OCI-LY1 (cell line): ENCODE measurements around the gene KCNK3.

Experiments used
- H2AFZ ChIP-seq: fragments of 200-600 bp; sonication (generic), shearing (Covaris generic); 2 replicates; pipeline ENCODE4 v1.6.0; 2014; ENCODE audit warnings: antibody characterized with exemption, mild to moderate bottlenecking, low read length
- H3F3A ChIP-seq: fragments of 200-600 bp; sonication (generic), shearing (Covaris generic); 2 replicates; pipeline ENCODE4 v1.6.0; 2014; ENCODE audit warnings: mild to moderate bottlenecking, antibody characterized with exemption, low read length, moderate library complexity; ENCODE audit not compliant: insufficient read depth
- H3K27ac ChIP-seq: fragments of 200-600 bp; sonication (generic); 2 replicates; pipeline ENCODE4 v1.5.1; 2014; ENCODE audit warnings: low read length, mixed run types, mild to moderate bottlenecking, low read depth; ENCODE audit not compliant: poor library complexity, severe bottlenecking
- H3K27me3 ChIP-seq: fragments of 200-600 bp; sonication (generic); 2 replicates; pipeline ENCODE4 v1.6.0; 2014; ENCODE audit warnings: antibody characterized with exemption, mild to moderate bottlenecking, low read length, moderate library complexity; ENCODE audit not compliant: insufficient read depth
- H3K36me3 ChIP-seq: fragments of 200-600 bp; sonication (generic); 2 replicates; pipeline ENCODE4 v1.6.1; 2014; ENCODE audit warnings: mild to moderate bottlenecking, antibody characterized with exemption, low read length, moderate library complexity, mixed read lengths; ENCODE audit not compliant: insufficient read depth
- H3K4me1 ChIP-seq: fragments of 200-600 bp; sonication (generic); 2 replicates; pipeline ENCODE4 v1.5.1; 2014; ENCODE audit warnings: mild to moderate bottlenecking, low read length, moderate library complexity; ENCODE audit not compliant: insufficient read depth, severe bottlenecking
- H3K4me2 ChIP-seq: fragments of 200-600 bp; sonication (generic), shearing (Covaris generic); 2 replicates; pipeline ENCODE4 v1.6.1; 2014; ENCODE audit warnings: low read length
- H3K4me3 ChIP-seq: fragments of 200-600 bp; sonication (generic); 2 replicates; pipeline ENCODE4 v1.5.1; 2014; ENCODE audit warnings: low read length, low read depth, mild to moderate bottlenecking, mixed read lengths; ENCODE audit not compliant: poor library complexity, severe bottlenecking
- H3K79me2 ChIP-seq: fragments of 200-600 bp; shearing (Covaris generic); 2 replicates; pipeline ENCODE4 v1.6.1; 2016; ENCODE audit warnings: mixed run types, low read length, mixed read lengths; ENCODE audit not compliant: insufficient read depth
- H3K9ac ChIP-seq: fragments of 200-600 bp; sonication (generic), shearing (Covaris generic); 2 replicates; pipeline ENCODE4 v1.6.1; 2014; ENCODE audit warnings: mild to moderate bottlenecking, low read length, mixed read lengths
- H3K9me2 ChIP-seq: fragments of 200-600 bp; sonication (generic), shearing (Covaris generic); 2 replicates; pipeline ENCODE4 v1.6.1; 2014; ENCODE audit warnings: low read depth, mild to moderate bottlenecking, low read length, mixed read lengths
- H3K9me3 ChIP-seq: fragments of 200-600 bp; shearing (Covaris generic); 2 replicates; pipeline ENCODE4 v1.6.1; 2014; ENCODE audit warnings: low read length, mixed read lengths
- H4K20me1 ChIP-seq: fragments of 200-600 bp; sonication (generic), shearing (Covaris generic); 2 replicates; pipeline ENCODE4 v1.6.0; 2016; ENCODE audit warnings: mild to moderate bottlenecking, low read length; ENCODE audit not compliant: insufficient read depth
- CTCF ChIP-seq: fragments of 200-600 bp; sonication (generic), shearing (Covaris generic); IDR thresholded peaks from 2 replicates; pipeline ENCODE4 v1.5.1; 2017; ENCODE audit warnings: mild to moderate bottlenecking, antibody characterized with exemption, low read length, moderate library complexity, mixed read lengths
- EZH2 ChIP-seq: fragments of 200-600 bp; sonication (generic), shearing (Covaris generic); IDR thresholded peaks from 2 replicates; pipeline ENCODE4 v1.8.0; 2017; ENCODE audit warnings: borderline replicate concordance, mixed run types, mild to moderate bottlenecking, antibody characterized with exemption, low read length, moderate library complexity, mixed read lengths

KCNK3 gene

GRCh38 chr2:26681656-26682055 lies 10.9 kb upstream of the KCNK3 start:
- H3K36me3 ChIP-seq, result no peaks in the 10 kb centered on the region
- H3K27ac ChIP-seq, result no peak overlapping the region
- no peaks in the 10 kb centered on the region for H3K4me1 ChIP-seq
- H3K9me2 ChIP-seq, result no peaks in the 10 kb centered on the region
- H3K4me3 ChIP-seq, result no peak overlapping the region
- H3K27me3 ChIP-seq, result peaks cover 8% of the 10 kb centered on the region; the same call in 1 of the 2 replicates
- no peak for TF ChIP-seq EZH2
- TF ChIP-seq CTCF, result no peak
- H4K20me1 ChIP-seq, result no peaks in the 10 kb centered on the region
- H3K9ac ChIP-seq, result no peak overlapping the region
- no peaks in the 10 kb centered on the region for H3K9me3 ChIP-seq
- H2AFZ ChIP-seq, result no peak overlapping the region
- no peaks in the 10 kb centered on the region for H3K79me2 ChIP-seq
- H3F3A ChIP-seq, result no peaks in the 10 kb centered on the region
- no peak overlapping the region for H3K4me2 ChIP-seq

GRCh38 chr2:26682155-26682554 lies 10.4 kb upstream of the KCNK3 start:
- no peaks in the 10 kb centered on the region for H3K9me2 ChIP-seq
- TF ChIP-seq EZH2 (no peak), CTCF (no peak)
- H3K27me3 ChIP-seq, result peaks cover 8% of the 10 kb centered on the region; the same call in 1 of the 2 replicates
- no peaks in the 10 kb centered on the region for H3K36me3 ChIP-seq
- H3K9me3 ChIP-seq, result no peaks in the 10 kb centered on the region
- no peak overlapping the region for H3K9ac ChIP-seq
- H2AFZ ChIP-seq, result no peak overlapping the region
- no peaks in the 10 kb centered on the region for H3K4me1 ChIP-seq
- no peak overlapping the region for H3K4me3 ChIP-seq
- no peaks in the 10 kb centered on the region for H3F3A ChIP-seq
- no peak overlapping the region for H3K4me2 ChIP-seq
- no peaks in the 10 kb centered on the region for H4K20me1 ChIP-seq
- H3K27ac ChIP-seq, result no peak overlapping the region
- H3K79me2 ChIP-seq, result no peaks in the 10 kb centered on the region

GRCh38 chr2:26683583-26683982 lies 8.9 kb upstream of the KCNK3 start:
- H2AFZ ChIP-seq, result no peak overlapping the region
- H3K9me2 ChIP-seq, result no peaks in the 10 kb centered on the region
- no peak overlapping the region for H3K27ac ChIP-seq
- no peaks in the 10 kb centered on the region for H3K36me3 ChIP-seq
- no peaks in the 10 kb centered on the region for H3K79me2 ChIP-seq
- TF ChIP-seq CTCF (no peak), EZH2 (no peak)
- no peaks in the 10 kb centered on the region for H4K20me1 ChIP-seq
- H3K4me3 ChIP-seq, result no peak overlapping the region
- no peak overlapping the region for H3K4me2 ChIP-seq
- no peak overlapping the region for H3K9ac ChIP-seq
- H3F3A ChIP-seq, result no peaks in the 10 kb centered on the region
- H3K9me3 ChIP-seq, result no peaks in the 10 kb centered on the region
- no peaks in the 10 kb centered on the region for H3K27me3 ChIP-seq
- H3K4me1 ChIP-seq, result no peaks in the 10 kb centered on the region
